HAP-1 (cell line): ENCODE results near the gene DOCK3.

ENCODE experiments used
- DNase-seq, 2 experiments: peaks; one replicate each; pipeline ENCODE4 v3.0.0-alpha.2; 2016 to 2020; ENCODE audit warnings: low spot score in 2 of 2
- H3K27me3 ChIP-seq: fragments of 250-450 bp; sonication (Bioruptor Pico); 2 replicates; pipeline ENCODE4 v1.5.1; 2020; ENCODE audit warnings: low read depth, mild to moderate bottlenecking, moderate library complexity
- H3K36me3 ChIP-seq: fragments of 250-450 bp; sonication (Bioruptor Pico); replicated peaks from 2 replicates; pipeline ENCODE4 v1.5.1; 2020; ENCODE audit warnings: mild to moderate bottlenecking
- H3K4me1 ChIP-seq: fragments of 250-450 bp; sonication (Bioruptor Pico); 2 replicates; pipeline ENCODE4 v1.5.1; 2020; ENCODE audit warnings: mild to moderate bottlenecking
- H3K4me3 ChIP-seq: fragments of 250-450 bp; sonication (Bioruptor Pico); 2 replicates; pipeline ENCODE4 v1.5.1; 2020; ENCODE audit warnings: mild to moderate bottlenecking, moderate library complexity
- H3K9me3 ChIP-seq: fragments of 250-450 bp; sonication (Bioruptor Pico); 2 replicates; pipeline ENCODE4 v1.5.1; 2020; ENCODE audit warnings: mild to moderate bottlenecking, moderate library complexity
- in situ Hi-C: fragments of 300-500 bp; cut with MboI; formaldehyde crosslinking; loops from 3 replicates; pipeline ENCODE4 v1.14.3; 2020; ENCODE audit warnings: low sequenced_read_pairs, inconsistent platforms, mixed read lengths

DOCK3 gene

DNA sequence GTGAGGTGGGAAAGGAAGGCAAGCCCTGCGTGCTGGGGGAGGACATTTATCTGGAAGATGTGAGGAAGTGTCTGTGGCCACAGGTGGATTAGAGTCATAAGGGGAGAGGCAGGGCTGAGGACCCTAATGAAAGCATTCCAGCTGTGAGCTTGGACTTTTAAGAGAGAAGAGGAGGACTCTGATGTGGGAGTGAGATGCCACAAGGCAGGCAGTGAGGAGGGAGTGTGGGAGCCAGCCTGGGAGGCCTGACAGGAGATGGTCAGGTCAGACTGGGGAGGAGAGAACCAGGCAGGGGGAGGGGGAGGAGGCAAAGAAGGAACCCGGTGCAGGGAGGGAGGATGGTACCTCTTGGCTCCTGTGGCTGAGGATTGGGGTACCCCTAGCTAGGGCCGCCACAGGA, 36.8 kb upstream of the DOCK3 start:
- peaks cover 5% of the 10 kb centered on the region; the same call in 1 of the 2 replicates for H3K36me3 ChIP-seq
- DNase-seq = no peak
- in situ Hi-C loops = no loop called here

DNA sequence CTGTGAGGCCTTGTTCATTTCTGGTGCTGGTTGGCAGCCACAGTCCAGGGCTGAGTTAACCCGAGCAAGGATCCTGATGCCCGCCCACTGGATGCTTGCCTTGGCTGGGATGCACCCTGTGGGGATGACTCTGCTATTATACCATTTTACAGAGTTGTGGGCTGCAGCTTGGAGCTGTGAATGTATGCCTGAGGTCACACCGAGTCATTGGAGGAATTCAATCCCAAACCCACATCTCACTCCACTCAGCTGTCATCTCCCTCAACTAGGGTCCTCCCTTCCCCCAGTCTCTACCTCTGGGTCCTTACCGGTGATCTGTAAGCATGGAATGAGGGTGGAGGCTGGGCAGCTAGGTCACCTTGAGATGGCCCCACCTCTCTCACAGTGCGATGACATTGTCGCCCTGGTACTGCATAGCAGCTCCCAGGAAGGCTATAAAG, 35.7 kb upstream of the DOCK3 start:
- Histone ChIP-seq H3K27me3 (no peaks in the 10 kb centered on the region), H3K4me3 (no peak overlapping the region), H3K36me3 (peaks cover 10% of the 10 kb centered on the region), H3K9me3 (no peaks in the 10 kb centered on the region), H3K4me1 (no peaks in the 10 kb centered on the region)
- DNase-seq = no peak
- in situ Hi-C loops = no loop called here

More for the DNA sequence above, 36.8 kb upstream of the DOCK3 start:
- H3K27me3 ChIP-seq = no peaks in the 10 kb centered on the region
- H3K4me3 ChIP-seq = no peak overlapping the region
- H3K4me1 ChIP-seq = no peaks in the 10 kb centered on the region
- no peaks in the 10 kb centered on the region for H3K9me3 ChIP-seq

DNA sequence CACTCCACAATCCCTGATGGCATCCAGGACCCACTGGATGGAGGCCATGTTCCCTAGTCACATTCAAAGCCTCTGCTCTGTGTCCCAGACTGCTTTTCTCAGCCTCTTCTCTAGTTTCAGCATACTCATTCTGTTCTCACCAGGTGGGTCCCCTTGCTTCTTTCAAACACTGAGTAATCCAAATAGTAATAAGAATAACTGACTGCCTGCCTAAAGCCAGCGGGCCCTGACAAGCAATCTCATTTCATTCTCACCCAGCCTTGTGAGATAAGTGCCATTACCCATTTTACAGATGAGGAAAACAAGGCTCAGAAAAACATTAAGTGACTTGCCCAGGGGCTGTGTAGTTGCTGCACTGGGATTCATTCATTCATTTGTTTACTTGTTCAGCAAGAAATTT, 32.3 kb upstream of the DOCK3 start:
- Histone ChIP-seq H3K27me3 (no peaks in the 10 kb centered on the region), H3K4me1 (no peaks in the 10 kb centered on the region), H3K36me3 (peaks cover 20% of the 10 kb centered on the region), H3K9me3 (no peaks in the 10 kb centered on the region), H3K4me3 (no peak overlapping the region)
- in situ Hi-C loops = no loop called here
- DNase-seq = no peak

- Histone ChIP-seq H3K4me1 (no peaks in the 10 kb centered on the region), H3K4me3 (no peak overlapping the region), H3K9me3 (no peaks in the 10 kb centered on the region), H3K27me3 (no peaks in the 10 kb centered on the region), H3K36me3 (peaks cover 34% of the 10 kb centered on the region)
- DNase-seq = no peak
- in situ Hi-C loops = no loop called here
Observed at GRCh38 chr3:50644561-50644960, 30.2 kb upstream of the DOCK3 start.

DNA sequence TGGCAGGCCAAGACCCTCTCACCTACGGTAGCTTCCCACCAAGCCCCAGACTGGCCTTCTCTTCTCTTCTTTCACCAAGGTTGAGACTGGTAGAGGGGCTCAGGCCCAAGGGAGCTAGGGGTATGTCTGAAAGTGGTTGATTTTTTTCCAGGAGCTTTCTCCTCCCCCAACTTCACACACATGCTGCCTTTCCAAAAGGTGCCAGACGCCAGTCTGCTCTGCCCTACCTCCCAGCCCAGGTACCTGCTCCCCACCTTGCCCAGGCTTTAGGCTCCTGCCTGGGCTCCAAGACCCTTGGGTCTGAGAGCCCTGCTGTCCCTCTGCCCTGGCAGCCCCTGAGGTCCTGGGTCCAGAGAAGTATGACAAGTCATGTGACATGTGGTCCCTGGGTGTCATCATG, 29.3 kb upstream of the DOCK3 start:
- in situ Hi-C loops = no loop called here

DNA sequence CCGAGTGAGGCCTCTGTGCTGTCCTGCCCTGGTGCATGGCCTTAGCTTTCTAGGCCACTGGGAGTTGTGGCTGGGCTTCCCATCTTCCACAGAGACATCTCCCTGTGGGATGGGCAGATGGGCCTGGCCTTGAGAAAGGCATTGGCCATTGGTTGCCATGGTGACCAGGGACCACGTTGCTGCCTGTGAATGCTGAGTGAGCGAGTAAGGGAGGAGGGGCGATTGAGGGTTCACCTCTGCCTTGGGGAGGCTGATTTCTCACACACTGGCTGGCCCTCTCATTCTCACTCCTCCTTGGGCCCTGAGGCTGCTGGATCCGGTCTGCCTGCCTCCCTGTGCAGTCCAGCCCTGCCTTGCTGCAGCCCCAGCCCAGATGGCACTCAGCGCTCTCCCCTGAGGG, 26.4 kb upstream of the DOCK3 start:
- no peaks in the 10 kb centered on the region for H3K9me3 ChIP-seq
- in situ Hi-C loops = no loop called here
- peak in 1 of 2 experiments; percentile 28 for DNase-seq
- H3K4me3 ChIP-seq = no peak overlapping the region
- H3K36me3 ChIP-seq = peaks cover 27% of the 10 kb centered on the region
- H3K27me3 ChIP-seq = no peaks in the 10 kb centered on the region
- no peaks in the 10 kb centered on the region for H3K4me1 ChIP-seq

More for the DNA sequence above, 29.3 kb upstream of the DOCK3 start:
- Histone ChIP-seq H3K9me3 (no peaks in the 10 kb centered on the region), H3K36me3 (peaks cover 34% of the 10 kb centered on the region), H3K4me1 (no peaks in the 10 kb centered on the region), H3K4me3 (no peak overlapping the region), H3K27me3 (no peaks in the 10 kb centered on the region)
- no peak for DNase-seq

DNA sequence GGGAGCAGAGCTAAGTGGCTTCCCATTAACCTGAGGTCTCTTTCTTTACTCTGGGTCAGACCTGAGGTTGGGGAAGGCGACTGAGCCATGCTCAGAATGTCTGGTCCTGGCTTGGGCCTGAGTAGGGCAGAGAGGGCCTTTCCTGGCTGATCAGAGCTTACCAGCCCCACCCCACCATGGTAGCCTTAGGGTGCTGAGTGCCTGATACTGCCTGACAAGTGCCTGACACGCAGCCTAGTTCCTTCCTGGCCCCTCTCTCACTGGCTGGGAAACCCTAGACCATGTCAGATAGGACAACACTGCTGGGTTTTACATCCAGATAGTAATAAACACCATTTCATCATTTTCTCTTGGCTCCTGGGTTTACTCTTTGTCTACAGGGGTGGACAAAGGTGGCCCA, 25.8 kb upstream of the DOCK3 start:
- Histone ChIP-seq H3K36me3 (peaks cover 25% of the 10 kb centered on the region), H3K27me3 (no peaks in the 10 kb centered on the region), H3K9me3 (no peaks in the 10 kb centered on the region), H3K4me1 (no peaks in the 10 kb centered on the region), H3K4me3 (no peak overlapping the region)
- no peak for DNase-seq
- in situ Hi-C loops = no loop called here

- Histone ChIP-seq H3K9me3 (no peaks in the 10 kb centered on the region), H3K4me3 (no peak overlapping the region), H3K27me3 (no peaks in the 10 kb centered on the region), H3K4me1 (no peaks in the 10 kb centered on the region), H3K36me3 (peaks cover 20% of the 10 kb centered on the region)
- DNase-seq = no peak
- in situ Hi-C loops = no loop called here
Observed at GRCh38 chr3:50649451-50649931, 25.2 kb upstream of the DOCK3 start.

GRCh38 chr3:50650018-50650417, 24.7 kb upstream of the DOCK3 start:
- Histone ChIP-seq H3K36me3 (peaks cover 20% of the 10 kb centered on the region), H3K27me3 (no peaks in the 10 kb centered on the region), H3K9me3 (no peaks in the 10 kb centered on the region), H3K4me1 (no peaks in the 10 kb centered on the region), H3K4me3 (no peak overlapping the region)
- in situ Hi-C loops = no loop called here
- DNase-seq = no peak

DNA sequence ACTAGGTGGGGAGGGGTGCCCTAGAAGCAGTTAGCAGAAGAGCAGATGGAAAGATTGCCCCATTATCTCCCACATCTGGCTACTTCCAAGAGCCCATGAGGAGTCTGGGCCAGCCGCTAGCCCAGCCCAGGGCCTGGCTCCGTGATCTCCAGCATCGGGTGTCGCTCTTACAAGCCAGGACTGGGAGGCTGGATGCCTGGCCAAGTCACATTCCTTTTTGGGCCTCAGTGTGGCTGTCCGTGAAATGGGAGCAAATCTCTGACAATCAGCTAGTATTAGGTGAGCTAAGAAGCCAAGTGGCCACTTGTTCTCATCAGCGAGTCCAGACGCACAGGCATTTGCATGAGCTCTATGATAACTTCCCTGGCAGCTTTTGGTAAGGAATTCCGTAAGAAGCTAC, 23.3 kb upstream of the DOCK3 start:
- no peaks in the 10 kb centered on the region for H3K4me1 ChIP-seq
- no peak for DNase-seq
- H3K9me3 ChIP-seq = no peaks in the 10 kb centered on the region
- in situ Hi-C loops = no loop called here
- no peak overlapping the region for H3K4me3 ChIP-seq
- H3K27me3 ChIP-seq = no peaks in the 10 kb centered on the region
- H3K36me3 ChIP-seq = peaks cover 20% of the 10 kb centered on the region

GRCh38 chr3:50651920-50652529, 22.7 kb upstream of the DOCK3 start:
- DNase-seq = no peak
- no peaks in the 10 kb centered on the region for H3K27me3 ChIP-seq
- in situ Hi-C loops = no loop called here

GRCh38 chr3:50652709-50653108, 22.0 kb upstream of the DOCK3 start:
- peak in 1 of 2 experiments; percentile 55 for DNase-seq
- no peaks in the 10 kb centered on the region for H3K27me3 ChIP-seq
- no peaks in the 10 kb centered on the region for H3K9me3 ChIP-seq
- H3K36me3 ChIP-seq = peaks cover 11% of the 10 kb centered on the region
- H3K4me3 ChIP-seq = no peak overlapping the region
- H3K4me1 ChIP-seq = no peaks in the 10 kb centered on the region
- in situ Hi-C loops = no loop called here

More at GRCh38 chr3:50651920-50652529, 22.7 kb upstream of the DOCK3 start:
- H3K36me3 ChIP-seq = peaks cover 18% of the 10 kb centered on the region
- H3K9me3 ChIP-seq = no peaks in the 10 kb centered on the region
- no peaks in the 10 kb centered on the region for H3K4me1 ChIP-seq
- no peak overlapping the region for H3K4me3 ChIP-seq

- Histone ChIP-seq H3K27me3 (no peaks in the 10 kb centered on the region), H3K4me3 (no peak overlapping the region), H3K4me1 (no peaks in the 10 kb centered on the region), H3K9me3 (no peaks in the 10 kb centered on the region), H3K36me3 (peaks cover under 1% of the 10 kb centered on the region; the same call in 1 of the 2 replicates)
- in situ Hi-C loops = no loop called here
- DNase-seq = no peak
Observed at GRCh38 chr3:50653937-50654595, 20.7 kb upstream of the DOCK3 start.

GRCh38 chr3:50655009-50655830, 19.5 kb upstream of the DOCK3 start:
- in situ Hi-C loops = no loop called here
- H3K9me3 ChIP-seq = no peaks in the 10 kb centered on the region
- H3K4me1 ChIP-seq = no peaks in the 10 kb centered on the region
- no peaks in the 10 kb centered on the region for H3K36me3 ChIP-seq
- no peak for DNase-seq
- H3K4me3 ChIP-seq = no peak overlapping the region
- no peaks in the 10 kb centered on the region for H3K27me3 ChIP-seq
